Mesenchymal stem cell (in vitro differentiated cells and primary cell): ENCODE results near the gene NCLN.

Experiments used
- DNase-seq: peaks from one replicate; pipeline ENCODE4 v3.0.0-alpha.2; 2013
- H2AFZ ChIP-seq: one replicate; pipeline ENCODE4 v1.6.1; 2013; ENCODE audit warnings: low read depth, mild to moderate bottlenecking, control low read depth, inconsistent platforms, low read length, moderate library complexity
- H2AK5ac ChIP-seq: 2 replicates; pipeline ENCODE4 v1.6.1; 2013; ENCODE audit warnings: low read length, moderate library complexity, mild to moderate bottlenecking, inconsistent platforms; ENCODE audit not compliant: severe bottlenecking
- H2BK120ac ChIP-seq: one replicate; pipeline ENCODE4 v1.6.1; 2013; ENCODE audit warnings: low read depth, mild to moderate bottlenecking, inconsistent platforms, low read length, moderate library complexity
- H2BK12ac ChIP-seq, 2 experiments: one replicate each; pipeline ENCODE4 v1.6.1; 2013; ENCODE audit warnings: inconsistent platforms in 2 of 2, low read length in 2 of 2, mild to moderate bottlenecking in 2 of 2, moderate library complexity in 2 of 2, control low read depth in 1 of 2
- H2BK15ac ChIP-seq: one replicate; pipeline ENCODE4 v1.6.1; 2013; ENCODE audit warnings: mild to moderate bottlenecking, low read depth, inconsistent platforms; ENCODE audit not compliant: poor library complexity, severe bottlenecking
- H2BK5ac ChIP-seq: 2 replicates; pipeline ENCODE4 v1.6.1; 2013; ENCODE audit warnings: low read depth, mild to moderate bottlenecking, low read length, control low read depth, inconsistent platforms; ENCODE audit not compliant: poor library complexity, severe bottlenecking
- H3K14ac ChIP-seq, 2 experiments: one replicate each; pipeline ENCODE4 v1.6.1; 2013; ENCODE audit warnings: inconsistent platforms in 2 of 2, low read length in 2 of 2, control low read depth in 1 of 2, mild to moderate bottlenecking in 1 of 2, moderate library complexity in 1 of 2
- H3K18ac ChIP-seq, 2 experiments: one replicate each; pipeline ENCODE4 v1.6.1; 2013; ENCODE audit warnings: inconsistent platforms in 2 of 2, low read length in 2 of 2, control low read depth in 1 of 2, low read depth in 1 of 2, mild to moderate bottlenecking in 1 of 2
- H3K23ac ChIP-seq, 2 experiments: one replicate each; pipeline ENCODE4 v1.6.1; 2013; ENCODE audit warnings: inconsistent platforms in 2 of 2, low read length in 2 of 2, mild to moderate bottlenecking in 2 of 2, moderate library complexity in 2 of 2, control low read depth in 1 of 2
- H3K27ac ChIP-seq: 2 replicates; pipeline ENCODE4 v1.5.1; 2013; ENCODE audit warnings: mild to moderate bottlenecking, moderate library complexity, low read length, control low read depth, inconsistent platforms; ENCODE audit not compliant: poor library complexity, severe bottlenecking
- H3K27me3 ChIP-seq, 2 experiments: 2 replicates each; pipeline versions ENCODE4 v1.6.1 to v1.7.0; 2013; ENCODE audit warnings: low read length in 2 of 2, mild to moderate bottlenecking in 2 of 2, moderate library complexity in 2 of 2, control low read depth in 1 of 2, inconsistent platforms in 1 of 2; ENCODE audit not compliant: control insufficient read depth in 1 of 2, insufficient read depth in 1 of 2
- H3K36me3 ChIP-seq, 2 experiments: 2 replicates each; pipeline versions ENCODE4 v1.6.1 to v1.7.0; 2013; ENCODE audit warnings: low read length in 2 of 2, control low read depth in 1 of 2, inconsistent platforms in 1 of 2, low read depth in 1 of 2, mild to moderate bottlenecking in 1 of 2; ENCODE audit not compliant: insufficient read depth in 2 of 2, control insufficient read depth in 1 of 2
- H3K4ac ChIP-seq, 2 experiments: one replicate each; pipeline ENCODE4 v1.6.1; 2013; ENCODE audit warnings: inconsistent platforms in 2 of 2, low read length in 2 of 2, mild to moderate bottlenecking in 2 of 2, moderate library complexity in 2 of 2, control low read depth in 1 of 2, low read depth in 1 of 2
- H3K4me1 ChIP-seq: 2 replicates; pipeline ENCODE4 v1.6.1; 2013; ENCODE audit warnings: low read depth, low read length, control low read depth; ENCODE audit not compliant: control insufficient read depth, insufficient read depth
- H3K4me2 ChIP-seq: 2 replicates; pipeline ENCODE4 v1.6.1; 2013; ENCODE audit warnings: low read length, mild to moderate bottlenecking, inconsistent platforms; ENCODE audit not compliant: poor library complexity, severe bottlenecking
- H3K4me3 ChIP-seq, 2 experiments: 2 replicates each; pipeline versions ENCODE4 v1.5.1 to v1.7.0; 2013; ENCODE audit warnings: low read length in 2 of 2, mild to moderate bottlenecking in 2 of 2, control low read depth in 1 of 2, low read depth in 1 of 2; ENCODE audit not compliant: insufficient read depth in 1 of 2
- H3K79me1 ChIP-seq: replicated peaks from 2 replicates; pipeline ENCODE4 v1.6.1; 2013; ENCODE audit warnings: mild to moderate bottlenecking, control low read depth, low read length, inconsistent platforms; ENCODE audit not compliant: poor library complexity, severe bottlenecking
- H3K9ac ChIP-seq: 2 replicates; pipeline ENCODE4 v1.7.0; 2013; ENCODE audit warnings: mild to moderate bottlenecking, low read length, moderate library complexity
- H3K9me3 ChIP-seq: 2 replicates; pipeline ENCODE4 v1.7.0; 2013; ENCODE audit warnings: mild to moderate bottlenecking, low read length; ENCODE audit not compliant: control insufficient read depth
- H4K8ac ChIP-seq: one replicate; pipeline ENCODE4 v1.6.1; 2013; ENCODE audit warnings: inconsistent platforms, mild to moderate bottlenecking, low read length, moderate library complexity
- H4K91ac ChIP-seq: one replicate; pipeline ENCODE4 v1.6.1; 2013; ENCODE audit warnings: mild to moderate bottlenecking, low read length, inconsistent platforms
- WGBS: methylation state at CpG from one replicate; pipeline ENCODE4 v1.1.7; 2013; ENCODE audit warnings: mixed read lengths; 5-methylcytosine and 5-hydroxymethylcytosine counted together

The NCLN gene

GRCh38 chr19:3229346-3229743 is 43.6 kb downstream of the NCLN start:
- Histone ChIP-seq H3K4ac (no peak overlapping the region), H3K23ac (no peak overlapping the region), H3K79me1 (no peaks in the 10 kb centered on the region), H4K91ac (no peak overlapping the region), H3K27me3 (peaks cover 61 to 74% of the 10 kb centered on the region in 2 experiments), H2AFZ (no peak overlapping the region), H4K8ac (no peak overlapping the region), H3K4me1 (peaks cover 11% of the 10 kb centered on the region), H2AK5ac (no peak overlapping the region), H3K18ac (no peak overlapping the region), H3K4me3 (no peak overlapping the region), H2BK12ac (no peak overlapping the region), H3K9ac (no peak overlapping the region), H2BK120ac (no peak overlapping the region), H3K36me3 (peaks cover 0 to 3% of the 10 kb centered on the region in 2 experiments), H3K14ac (no peak overlapping the region), H3K27ac (no peak overlapping the region), H3K9me3 (no peaks in the 10 kb centered on the region), H2BK15ac (peak overlapping the region; percentile 57), H2BK5ac (no peak overlapping the region), H3K4me2 (no peak overlapping the region)
- no peak for DNase-seq
- WGBS, result 65% methylated on average over 9 of the region's 9 CpGs

DNA sequence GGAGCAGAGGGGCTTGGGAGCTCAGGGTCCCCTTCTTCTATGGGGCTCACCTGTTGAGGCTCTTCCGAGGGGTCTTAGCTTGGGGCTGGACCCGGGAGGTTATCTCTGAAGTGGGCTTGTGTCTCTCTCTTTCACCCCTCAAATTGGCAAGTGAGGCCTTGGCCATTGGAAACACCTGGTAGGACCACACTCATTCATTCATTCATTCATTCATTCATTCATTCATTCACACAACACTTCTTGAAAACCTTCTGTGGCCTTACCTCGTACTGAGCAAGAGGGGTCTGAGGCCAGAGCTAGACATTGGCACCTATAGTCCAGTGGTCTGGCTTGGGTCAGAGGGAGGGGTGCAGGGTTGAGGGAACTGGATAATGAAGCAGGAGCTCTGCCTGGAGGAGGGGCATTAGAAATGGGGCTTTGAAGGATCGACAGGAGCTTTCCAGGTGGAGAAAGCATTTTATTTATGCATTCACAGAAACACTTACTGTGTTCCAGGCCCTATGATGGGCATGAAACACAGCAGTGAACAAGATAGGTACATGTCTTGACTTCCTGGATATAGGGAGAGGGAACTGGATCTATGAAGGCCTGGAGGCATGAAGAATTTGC is 44.3 kb downstream of the NCLN start:
- no peak overlapping the region for H3K4me3 ChIP-seq
- H4K8ac ChIP-seq, result no peak overlapping the region
- no peak overlapping the region for H2AFZ ChIP-seq
- no peak overlapping the region for H2BK5ac ChIP-seq
- H2BK120ac ChIP-seq, result no peak overlapping the region
- H4K91ac ChIP-seq, result no peak overlapping the region
- no peak for DNase-seq
- peaks cover 64 to 81% of the 10 kb centered on the region in 2 experiments for H3K27me3 ChIP-seq
- peaks cover 0 to 3% of the 10 kb centered on the region in 2 experiments for H3K36me3 ChIP-seq
- no peak overlapping the region for H2BK12ac ChIP-seq
- H2AK5ac ChIP-seq, result no peak overlapping the region
- H3K18ac ChIP-seq, result no peak overlapping the region
- no peak overlapping the region for H3K9ac ChIP-seq
- H3K4ac ChIP-seq, result no peak overlapping the region
- H3K9me3 ChIP-seq, result no peaks in the 10 kb centered on the region
- WGBS, result 86% methylated on average over 3 of the region's 4 CpGs
- H3K23ac ChIP-seq, result no peak overlapping the region
- peaks cover 7% of the 10 kb centered on the region for H3K4me1 ChIP-seq
- no peak overlapping the region for H3K4me2 ChIP-seq
- H3K79me1 ChIP-seq, result no peaks in the 10 kb centered on the region
- H3K14ac ChIP-seq, result no peak overlapping the region
- H2BK15ac ChIP-seq, result no peak overlapping the region
- H3K27ac ChIP-seq, result no peak overlapping the region

DNA sequence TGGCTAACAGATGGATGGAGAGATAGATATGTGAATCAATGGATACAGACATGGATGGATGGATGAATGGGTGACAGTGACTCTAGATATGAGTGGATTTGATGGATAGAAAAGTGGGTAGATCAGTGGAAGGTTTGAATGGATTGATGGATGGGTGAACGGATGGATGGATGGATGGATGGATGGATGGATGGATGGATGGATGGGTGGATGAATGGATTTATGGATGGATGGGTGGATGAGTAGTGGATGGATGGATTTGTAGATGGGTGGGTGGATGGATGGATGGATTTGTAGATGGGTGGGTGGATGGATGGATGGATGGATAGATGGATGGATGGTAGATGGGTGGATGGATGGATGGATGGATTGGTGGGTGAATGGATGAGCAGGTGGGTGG is 45.6 kb downstream of the NCLN start:
- no peak overlapping the region for H3K9ac ChIP-seq
- no peak overlapping the region for H2BK5ac ChIP-seq
- no peaks in the 10 kb centered on the region for H3K79me1 ChIP-seq
- no peak overlapping the region for H3K4me2 ChIP-seq
- H3K23ac ChIP-seq, result no peak overlapping the region
- H3K27me3 ChIP-seq, result peaks cover 59 to 82% of the 10 kb centered on the region in 2 experiments
- no peaks in the 10 kb centered on the region for H3K9me3 ChIP-seq
- H3K36me3 ChIP-seq, result peaks cover 0 to 3% of the 10 kb centered on the region in 2 experiments
- H2BK15ac ChIP-seq, result no peak overlapping the region
- no peak for DNase-seq
- H4K8ac ChIP-seq, result no peak overlapping the region
- no peak overlapping the region for H2BK120ac ChIP-seq
- H3K18ac ChIP-seq, result no peak overlapping the region
- 95% methylated on average over 1 of the region's 1 CpG for WGBS
- H4K91ac ChIP-seq, result no peak overlapping the region
- no peak overlapping the region for H2AK5ac ChIP-seq
- H2BK12ac ChIP-seq, result no peak overlapping the region
- H3K27ac ChIP-seq, result no peak overlapping the region
- no peak overlapping the region for H2AFZ ChIP-seq
- no peak overlapping the region for H3K4ac ChIP-seq
- no peak overlapping the region for H3K4me3 ChIP-seq
- no peak overlapping the region for H3K14ac ChIP-seq
- peaks cover 7% of the 10 kb centered on the region for H3K4me1 ChIP-seq

GRCh38 chr19:3233116-3233515 is 47.4 kb downstream of the NCLN start:
- no peak overlapping the region for H2AK5ac ChIP-seq
- no peak overlapping the region for H4K91ac ChIP-seq
- no peak overlapping the region for H3K18ac ChIP-seq
- no peaks in the 10 kb centered on the region for H3K9me3 ChIP-seq
- H3K27me3 ChIP-seq, result peaks cover 42 to 63% of the 10 kb centered on the region in 2 experiments
- H2BK5ac ChIP-seq, result no peak overlapping the region
- H3K4me3 ChIP-seq, result no peak overlapping the region
- no peak overlapping the region for H3K4me2 ChIP-seq
- H3K27ac ChIP-seq, result no peak overlapping the region
- no peak overlapping the region for H3K23ac ChIP-seq
- H2BK120ac ChIP-seq, result no peak overlapping the region
- H3K36me3 ChIP-seq, result no peaks in the 10 kb centered on the region
- no peak overlapping the region for H2BK15ac ChIP-seq
- H3K9ac ChIP-seq, result no peak overlapping the region
- no peak for DNase-seq
- 73% methylated on average over 4 of the region's 4 CpGs for WGBS
- H3K4ac ChIP-seq, result no peak overlapping the region
- no peak overlapping the region for H2BK12ac ChIP-seq
- H3K79me1 ChIP-seq, result no peaks in the 10 kb centered on the region
- H4K8ac ChIP-seq, result no peak overlapping the region
- peaks cover 7% of the 10 kb centered on the region for H3K4me1 ChIP-seq
- no peak overlapping the region for H2AFZ ChIP-seq
- no peak overlapping the region for H3K14ac ChIP-seq
